HG03354 (cell line): ENCODE data around the gene SLC18A3.

ENCODE experiments used
- ATAC-seq: cut with Tn5 transposase; IDR thresholded peaks from one replicate; pipeline ENCODE4 v1.9.1; 2021; ENCODE audit warnings: mild to moderate bottlenecking; ENCODE audit not compliant: unreplicated experiment, poor library complexity, severe bottlenecking

The SLC18A3 gene

GRCh38 chr10:49610458-49611165 lies 502 bp downstream of the SLC18A3 start:
- no peak for ATAC-seq

- ATAC-seq = no peak
These were observed 1.2 kb downstream of the SLC18A3 start for GRCh38 chr10:49611166-49611815.

GRCh38 chr10:49611816-49612512 lies 1.9 kb downstream of the SLC18A3 start:
- no peak for ATAC-seq

- no peak for ATAC-seq
These were observed 2.5 kb downstream of the SLC18A3 start for GRCh38 chr10:49612513-49613164.

GRCh38 chr10:49613165-49613881 lies 3.2 kb downstream of the SLC18A3 start:
- ATAC-seq = no peak

- no peak for ATAC-seq
These were observed 3.8 kb downstream of the SLC18A3 start, which contains the start of gene CHAT for GRCh38 chr10:49613882-49614241. TSS of gene CHAT (plus strand) at chr10:49614037. CDS start at chr10:49614190, 153 bp downstream.

GRCh38 chr10:49614242-49615198 lies 4.4 kb downstream of the SLC18A3 start:
- no peak for ATAC-seq

- no peak for ATAC-seq
These were observed 5.1 kb downstream of the SLC18A3 start for GRCh38 chr10:49615213-49615612.

- ATAC-seq = no peak
These were observed 5.6 kb downstream of the SLC18A3 start for GRCh38 chr10:49615721-49616120.

- ATAC-seq = no peak
These were observed 6.5 kb downstream of the SLC18A3 start for GRCh38 chr10:49616421-49617101.

- ATAC-seq = no peak
These were observed 7.3 kb downstream of the SLC18A3 start for GRCh38 chr10:49617121-49618020.

DNA sequence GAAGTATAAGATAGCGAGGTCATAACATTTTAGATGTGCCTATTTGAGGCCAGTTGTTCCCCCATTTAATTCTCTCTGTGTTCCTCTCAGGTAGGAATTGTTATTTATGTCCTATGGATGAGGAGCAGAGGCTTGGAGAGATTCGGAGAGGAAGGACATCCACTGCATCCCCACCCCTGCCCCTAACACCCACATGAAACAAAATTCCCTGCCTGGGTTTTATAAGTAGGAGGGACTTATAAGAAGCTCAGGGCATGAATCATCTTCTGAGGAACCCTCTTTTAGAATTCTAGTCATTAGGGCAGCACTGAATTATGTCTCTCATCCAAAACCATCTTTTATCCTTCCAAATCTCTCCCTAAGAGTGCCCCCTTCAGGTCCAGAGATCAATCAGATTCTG lies 8.7 kb downstream of the SLC18A3 start:
- ATAC-seq = no peak

DNA sequence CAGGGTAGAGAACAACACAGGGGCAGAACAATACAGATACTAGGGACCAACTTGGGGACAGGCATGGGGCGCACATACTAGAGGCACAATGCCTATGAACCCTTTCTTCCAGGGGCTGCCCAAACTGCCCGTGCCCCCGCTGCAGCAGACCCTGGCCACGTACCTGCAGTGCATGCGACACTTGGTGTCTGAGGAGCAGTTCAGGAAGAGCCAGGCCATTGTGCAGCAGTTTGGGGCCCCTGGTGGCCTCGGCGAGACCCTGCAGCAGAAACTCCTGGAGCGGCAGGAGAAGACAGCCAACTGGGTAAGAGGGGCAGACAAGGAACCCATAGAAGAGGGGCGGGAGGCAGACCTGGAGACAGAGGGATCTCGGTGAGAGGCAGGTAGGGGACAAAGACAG lies 9.5 kb downstream of the SLC18A3 start:
- no peak for ATAC-seq

DNA sequence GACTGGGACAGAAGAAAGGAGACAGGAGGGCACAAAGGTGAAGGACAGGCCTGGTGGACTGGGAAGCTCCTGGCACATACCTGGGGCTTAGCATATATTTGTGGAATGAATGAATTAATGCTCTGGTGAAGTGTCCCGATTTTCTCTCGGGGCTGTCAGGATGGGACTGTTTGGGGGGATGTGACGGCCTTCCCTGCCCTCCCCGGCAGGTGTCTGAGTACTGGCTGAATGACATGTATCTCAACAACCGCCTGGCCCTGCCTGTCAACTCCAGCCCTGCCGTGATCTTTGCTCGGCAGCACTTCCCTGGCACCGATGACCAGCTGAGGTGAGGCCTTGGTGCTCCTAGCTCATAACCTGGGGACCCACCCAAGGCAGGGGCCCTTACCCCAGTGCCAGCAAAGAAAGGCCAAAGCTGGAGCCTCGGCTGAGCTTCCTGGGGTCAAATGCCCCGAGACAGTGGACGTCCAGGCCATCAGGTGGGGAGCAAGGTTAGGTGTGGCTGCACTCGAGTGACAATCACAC lies 10.2 kb downstream of the SLC18A3 start:
- no peak for ATAC-seq

GRCh38 chr10:49620841-49621378 lies 10.8 kb downstream of the SLC18A3 start:
- no peak for ATAC-seq

DNA sequence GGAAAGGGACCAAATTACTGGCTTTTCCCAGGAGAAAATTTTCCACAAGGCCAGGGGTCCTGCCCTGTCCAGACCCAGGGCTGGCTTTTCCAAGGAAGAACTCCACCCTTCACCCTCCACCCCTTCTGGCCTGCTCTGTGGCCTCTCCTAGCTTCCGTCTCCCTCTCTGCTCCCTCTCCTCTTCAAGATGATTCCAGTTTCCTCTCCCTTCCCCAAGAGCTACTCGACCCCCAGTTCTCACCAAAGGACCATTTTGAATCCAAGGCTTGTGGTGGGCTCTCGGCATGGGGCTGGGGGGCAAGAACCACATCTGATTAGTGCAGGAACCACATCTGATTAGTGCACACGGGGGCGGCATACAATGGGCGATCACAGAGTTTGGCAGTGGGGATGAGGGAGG lies 11.5 kb downstream of the SLC18A3 start:
- no peak for ATAC-seq
